HG02798 (cell line): ENCODE measurements around the gene INHBB.

Source experiments
- ATAC-seq: cut with Tn5 transposase; IDR thresholded peaks from one replicate; pipeline ENCODE4 v1.9.1; 2021; ENCODE audit warnings: mild to moderate bottlenecking; ENCODE audit not compliant: unreplicated experiment, poor library complexity

Gene INHBB

GRCh38 chr2:120393456-120393855 lies 47.5 kb downstream of the INHBB start:
- ATAC-seq = no peak

- ATAC-seq = no peak
Observed at GRCh38 chr2:120394764-120395163, 48.8 kb downstream of the INHBB start.

- ATAC-seq = no peak
Observed at GRCh38 chr2:120395221-120396012, 49.5 kb downstream of the INHBB start.

- no peak for ATAC-seq
Observed at GRCh38 chr2:120396013-120396860, 50.3 kb downstream of the INHBB start.

GRCh38 chr2:120396861-120397811 lies 51.2 kb downstream of the INHBB start:
- ATAC-seq = no peak

- no peak for ATAC-seq
Observed at GRCh38 chr2:120398051-120398995, 52.4 kb downstream of the INHBB start.

- ATAC-seq = no peak
Observed at GRCh38 chr2:120398996-120399888, 53.3 kb downstream of the INHBB start.

- ATAC-seq = no peak
Observed at GRCh38 chr2:120399889-120400240, 53.9 kb downstream of the INHBB start.

GRCh38 chr2:120400551-120400950 lies 54.6 kb downstream of the INHBB start:
- ATAC-seq = no peak
